ENCODE measurements around the gene SETBP1.

Gene SETBP1

DNA sequence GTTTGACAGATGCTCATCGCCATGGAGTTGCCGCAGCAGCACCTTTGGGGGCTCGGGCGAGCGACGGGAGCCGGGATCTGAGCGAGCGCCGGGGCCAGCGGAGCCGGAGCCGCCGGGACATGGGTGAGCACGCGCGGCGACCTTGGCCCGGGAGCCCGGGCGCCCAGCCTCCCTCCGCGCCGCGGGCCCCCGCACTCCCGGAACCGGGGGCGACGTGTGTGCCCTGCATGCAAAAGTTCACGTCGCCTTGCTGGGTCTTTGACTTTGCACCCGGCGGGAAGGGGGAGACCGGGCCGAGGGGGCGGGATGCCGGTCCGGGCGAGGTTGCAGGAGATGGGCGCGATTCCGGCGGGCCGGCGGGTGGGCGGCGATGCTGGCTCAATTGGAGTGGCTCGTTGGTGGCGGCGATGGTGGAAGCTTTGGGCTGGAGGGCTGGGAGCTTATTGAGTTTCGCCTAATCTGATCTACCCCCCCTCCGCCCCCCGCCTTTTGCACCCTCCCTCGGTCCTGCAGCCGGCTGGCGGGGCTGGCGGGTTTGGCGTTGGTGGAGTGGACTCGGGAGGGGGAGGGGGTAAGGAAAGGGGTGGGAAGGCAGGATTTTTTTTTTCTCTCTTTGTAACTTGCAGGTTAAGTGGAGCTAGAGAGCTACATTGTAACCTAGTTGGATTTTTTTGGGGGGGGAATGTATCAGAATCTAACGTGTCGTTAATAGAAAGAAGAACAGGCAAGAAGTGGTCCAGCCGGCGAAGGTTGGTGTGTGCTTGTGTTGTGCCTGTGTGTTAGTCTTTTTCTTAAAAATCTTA lies at the start of gene SETBP1:
Gene SETBP1, plus strand, starts transcription at position 616 of the 803 bp plus-strand sequence. CDS start 20,459 bp downstream, outside the sequence.
- peak within 1 kb of the TSS; percentile 91 for H3K4me3 ChIP-seq (ENCODE audit: low read length)
- H3K9ac ChIP-seq (ENCODE audit: low read length), result peak within 1 kb of the TSS; percentile 88
- no peaks in the 10 kb centered on the region for H3K27me3 ChIP-seq (replicated peaks; ENCODE audit: control insufficient read depth, insufficient read depth, low read length)
- no peaks in the 10 kb centered on the region for H3K36me3 ChIP-seq (ENCODE audit: control insufficient read depth, insufficient read depth, low read length, severe bottlenecking)
- no peaks in the 10 kb centered on the region for H3K9me3 ChIP-seq (ENCODE audit: control insufficient read depth, low read length)
- peak; percentile 81 for DNase-seq (ENCODE audit: low read depth)
- peaks cover 23% of the 10 kb centered on the region for H3K4me1 ChIP-seq (ENCODE audit: control insufficient read depth, insufficient read depth, low read length)

DNA sequence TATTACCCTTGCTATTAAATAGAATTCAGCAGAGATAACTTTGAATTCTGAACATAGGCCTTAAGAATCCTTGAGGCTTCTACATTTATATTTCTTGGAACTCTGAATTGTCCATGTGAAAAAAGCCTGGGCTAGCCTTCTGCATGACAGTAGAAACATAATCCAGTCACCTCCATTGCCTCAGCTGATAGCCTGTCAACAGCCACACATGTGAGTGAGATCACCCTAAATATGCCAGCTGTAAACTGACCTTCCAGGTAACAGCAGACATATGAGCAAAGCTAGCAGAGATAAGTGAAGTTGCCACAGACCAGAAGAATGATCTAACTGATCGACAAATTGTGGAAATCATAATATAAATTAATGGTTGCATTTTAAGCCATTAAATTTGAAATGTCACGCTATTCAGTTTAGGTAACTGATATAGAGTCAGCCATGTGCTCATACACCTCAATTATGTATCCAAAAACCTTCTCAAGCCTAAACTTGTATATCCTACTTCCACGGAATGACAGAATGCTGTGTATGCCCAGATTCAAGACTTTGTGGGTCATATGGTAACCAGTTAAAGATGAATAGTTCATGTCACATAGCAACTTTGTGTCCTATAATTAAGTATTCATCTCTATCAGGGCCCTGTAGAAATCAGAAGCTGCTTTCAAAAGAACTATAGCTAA lies 48.1 kb upstream of the SETBP1 start:
- no peaks in the 10 kb centered on the region for H3K4me1 ChIP-seq (ENCODE audit: control insufficient read depth, insufficient read depth, low read length)
- H3K27me3 ChIP-seq (replicated peaks; ENCODE audit: control insufficient read depth, insufficient read depth, low read length), result no peaks in the 10 kb centered on the region
- DNase-seq (ENCODE audit: low read depth), result no peak
- H3K9me3 ChIP-seq (ENCODE audit: control insufficient read depth, low read length), result no peaks in the 10 kb centered on the region
- H3K4me3 ChIP-seq (ENCODE audit: low read length), result no peak overlapping the region
- H3K9ac ChIP-seq (ENCODE audit: low read length), result no peak overlapping the region
- H3K36me3 ChIP-seq (ENCODE audit: control insufficient read depth, insufficient read depth, low read length, severe bottlenecking), result no peaks in the 10 kb centered on the region

DNA sequence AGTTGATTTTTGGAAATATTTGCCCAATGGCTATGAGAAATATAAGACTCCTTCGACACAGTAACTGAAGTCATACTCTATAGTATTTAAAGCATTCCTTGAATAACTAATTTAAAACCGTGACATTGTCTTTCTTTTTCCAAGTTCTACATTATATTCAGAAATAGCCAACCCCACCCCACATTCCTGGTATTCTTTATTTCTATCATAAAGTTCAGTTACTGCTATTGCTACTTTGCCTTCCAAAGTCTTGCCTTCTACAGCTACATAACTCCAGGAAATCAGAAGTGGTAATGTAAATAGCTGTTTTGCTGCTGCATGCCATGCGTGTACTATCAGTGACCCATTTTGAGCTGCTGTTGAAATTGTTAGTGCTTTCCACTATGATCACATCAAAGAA lies 45.1 kb upstream of the SETBP1 start:
- H3K9ac ChIP-seq (ENCODE audit: low read length), result no peak overlapping the region
- H3K36me3 ChIP-seq (ENCODE audit: control insufficient read depth, insufficient read depth, low read length, severe bottlenecking), result no peaks in the 10 kb centered on the region
- no peaks in the 10 kb centered on the region for H3K9me3 ChIP-seq (ENCODE audit: control insufficient read depth, low read length)
- no peak overlapping the region for H3K4me3 ChIP-seq (ENCODE audit: low read length)
- H3K4me1 ChIP-seq (ENCODE audit: control insufficient read depth, insufficient read depth, low read length), result no peaks in the 10 kb centered on the region
- DNase-seq (ENCODE audit: low read depth), result peak; percentile 55
- no peaks in the 10 kb centered on the region for H3K27me3 ChIP-seq (replicated peaks; ENCODE audit: control insufficient read depth, insufficient read depth, low read length)

DNA sequence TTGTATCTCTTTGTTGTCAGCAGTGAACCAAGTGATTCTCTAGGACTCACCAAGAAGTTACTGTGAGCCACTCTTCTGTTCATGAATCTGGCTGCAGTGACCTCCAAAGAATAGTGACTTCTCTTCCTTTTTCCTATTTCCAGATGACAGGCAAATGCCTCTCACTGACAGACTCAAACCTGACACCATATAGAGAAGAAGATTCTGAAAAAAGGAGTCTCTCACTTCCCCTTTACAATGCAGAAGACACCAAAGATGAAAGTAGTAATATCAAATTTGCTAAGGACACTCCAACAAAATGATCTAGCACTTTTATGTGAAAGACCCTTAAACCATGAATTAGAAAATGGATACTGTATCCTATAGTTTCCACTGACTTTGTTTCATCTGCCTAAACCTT lies 44.4 kb upstream of the SETBP1 start:
- H3K4me1 ChIP-seq (ENCODE audit: control insufficient read depth, insufficient read depth, low read length), result no peaks in the 10 kb centered on the region
- no peaks in the 10 kb centered on the region for H3K9me3 ChIP-seq (ENCODE audit: control insufficient read depth, low read length)
- H3K27me3 ChIP-seq (replicated peaks; ENCODE audit: control insufficient read depth, insufficient read depth, low read length), result no peaks in the 10 kb centered on the region
- DNase-seq (ENCODE audit: low read depth), result no peak
- H3K9ac ChIP-seq (ENCODE audit: low read length), result no peak overlapping the region
- no peaks in the 10 kb centered on the region for H3K36me3 ChIP-seq (ENCODE audit: control insufficient read depth, insufficient read depth, low read length, severe bottlenecking)
- H3K4me3 ChIP-seq (ENCODE audit: low read length), result no peak overlapping the region

DNA sequence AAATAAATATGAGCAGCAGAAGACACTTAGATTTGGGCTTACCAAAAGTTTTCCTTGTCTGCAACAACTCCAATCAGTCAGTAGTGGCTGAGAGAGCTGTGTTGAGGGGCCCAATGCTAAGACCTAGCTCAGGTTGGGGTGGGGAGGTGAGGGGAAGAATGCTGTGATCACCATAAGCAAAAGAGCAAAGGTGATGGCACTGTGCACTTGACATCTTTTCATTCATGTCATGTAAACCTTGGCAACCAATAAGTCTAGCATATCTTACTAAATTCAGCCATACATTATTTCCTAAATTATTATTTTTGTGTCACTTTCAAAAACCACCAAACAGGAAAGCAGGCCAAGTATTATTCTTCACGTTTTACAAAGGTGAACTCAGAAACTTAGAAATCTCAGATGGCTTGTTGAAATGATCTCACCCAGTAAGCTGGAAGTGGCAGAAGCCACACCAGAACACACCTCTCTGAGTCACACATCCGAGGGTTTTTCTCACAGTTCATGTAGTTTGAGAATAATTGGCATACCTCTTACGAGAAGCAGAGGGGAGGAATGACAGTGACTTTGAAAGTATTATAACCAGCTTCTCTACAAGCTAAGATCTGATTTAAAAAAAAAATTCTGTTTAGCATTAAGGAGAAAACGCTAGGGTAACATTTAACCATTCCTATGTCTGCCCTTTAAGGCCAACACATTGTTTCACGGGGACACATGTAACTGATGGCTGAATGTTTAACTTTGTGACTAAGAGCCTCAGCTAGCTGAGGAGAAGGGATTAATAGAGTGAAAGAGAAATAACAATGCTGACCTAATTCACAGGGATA lies 43.3 kb upstream of the SETBP1 start:
- Histone ChIP-seq H3K36me3 (ENCODE audit: control insufficient read depth, insufficient read depth, low read length, severe bottlenecking) (no peaks in the 10 kb centered on the region), H3K4me3 (ENCODE audit: low read length) (no peak overlapping the region), H3K9me3 (ENCODE audit: control insufficient read depth, low read length) (no peaks in the 10 kb centered on the region), H3K27me3 (replicated peaks; ENCODE audit: control insufficient read depth, insufficient read depth, low read length) (no peaks in the 10 kb centered on the region), H3K4me1 (ENCODE audit: control insufficient read depth, insufficient read depth, low read length) (no peaks in the 10 kb centered on the region), H3K9ac (ENCODE audit: low read length) (no peak overlapping the region)
- peak; percentile 32 for DNase-seq (ENCODE audit: low read depth)

DNA sequence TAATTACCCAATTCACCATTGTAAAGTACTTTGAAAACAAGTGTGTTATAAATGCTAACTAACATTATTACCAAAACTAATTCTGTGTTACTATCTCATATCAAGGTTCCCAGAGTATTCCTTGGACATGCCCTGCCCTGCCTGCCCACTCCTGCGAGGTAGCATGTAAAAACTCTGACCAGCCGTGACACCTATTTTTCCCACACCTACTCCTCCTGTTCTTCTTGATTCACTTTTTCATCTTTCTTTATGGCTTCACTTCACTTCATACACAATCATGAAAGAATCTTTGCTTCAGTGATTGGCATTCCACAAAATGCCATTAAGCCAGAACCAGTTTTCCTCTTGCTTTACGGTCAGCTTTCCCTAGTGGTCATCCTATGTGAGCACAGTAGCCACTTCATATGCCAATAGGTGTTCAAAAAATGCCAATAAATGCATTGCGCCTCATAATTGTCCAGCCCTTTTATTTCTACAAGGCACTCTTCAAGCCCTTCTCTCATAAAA lies 42.6 kb upstream of the SETBP1 start:
- H3K27me3 ChIP-seq (replicated peaks; ENCODE audit: control insufficient read depth, insufficient read depth, low read length), result no peaks in the 10 kb centered on the region

DNA sequence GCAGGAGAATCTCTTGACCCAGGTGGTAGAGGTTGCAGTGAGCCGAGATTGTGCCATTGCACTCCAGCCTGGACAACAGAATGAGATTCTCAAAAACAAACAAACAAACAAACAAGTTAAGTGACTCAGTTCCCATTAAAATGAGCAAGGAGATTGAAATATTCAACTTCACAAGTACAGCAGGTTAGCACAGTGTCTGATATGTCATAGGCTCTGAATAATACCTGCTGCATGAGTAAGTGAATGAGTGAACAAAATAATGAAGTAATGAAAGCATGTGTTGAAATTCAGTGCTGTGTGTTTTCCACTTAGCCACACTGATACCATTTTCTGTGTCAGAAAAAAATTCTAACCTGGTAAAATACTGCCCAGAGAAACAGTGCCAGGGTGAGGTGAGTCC lies 41.9 kb upstream of the SETBP1 start:
- Histone ChIP-seq H3K9ac (ENCODE audit: low read length) (no peak overlapping the region), H3K4me3 (ENCODE audit: low read length) (no peak overlapping the region), H3K36me3 (ENCODE audit: control insufficient read depth, insufficient read depth, low read length, severe bottlenecking) (no peaks in the 10 kb centered on the region), H3K4me1 (ENCODE audit: control insufficient read depth, insufficient read depth, low read length) (no peaks in the 10 kb centered on the region), H3K9me3 (ENCODE audit: control insufficient read depth, low read length) (no peaks in the 10 kb centered on the region), H3K27me3 (replicated peaks; ENCODE audit: control insufficient read depth, insufficient read depth, low read length) (no peaks in the 10 kb centered on the region)
- DNase-seq (ENCODE audit: low read depth), result no peak

More for the DNA sequence above, 42.6 kb upstream of the SETBP1 start:
- Histone ChIP-seq H3K36me3 (ENCODE audit: control insufficient read depth, insufficient read depth, low read length, severe bottlenecking) (no peaks in the 10 kb centered on the region), H3K9ac (ENCODE audit: low read length) (no peak overlapping the region), H3K4me3 (ENCODE audit: low read length) (no peak overlapping the region), H3K9me3 (ENCODE audit: control insufficient read depth, low read length) (no peaks in the 10 kb centered on the region), H3K4me1 (ENCODE audit: control insufficient read depth, insufficient read depth, low read length) (no peaks in the 10 kb centered on the region)
- no peak for DNase-seq (ENCODE audit: low read depth)

DNA sequence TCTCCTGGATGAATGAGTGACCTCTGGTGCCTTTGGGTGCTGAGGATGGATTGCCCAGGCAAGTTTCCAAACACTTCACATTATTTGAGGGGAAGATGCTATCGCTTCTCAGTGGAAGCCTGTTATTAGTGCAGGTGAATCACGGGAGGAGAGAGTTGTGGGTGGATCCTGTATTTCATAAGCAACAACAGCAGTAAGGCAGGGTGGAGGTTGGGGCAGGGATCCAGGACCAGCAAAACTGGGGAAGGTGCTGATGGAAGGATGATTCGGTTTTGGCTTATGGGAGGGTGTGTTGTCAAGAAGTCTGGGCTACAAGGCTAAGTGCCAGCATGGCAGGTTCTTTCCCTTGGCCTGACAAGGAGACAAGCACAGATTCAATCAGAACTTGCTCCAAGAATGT lies 37.7 kb upstream of the SETBP1 start:
- no peaks in the 10 kb centered on the region for H3K9me3 ChIP-seq (ENCODE audit: control insufficient read depth, low read length)
- H3K4me3 ChIP-seq (ENCODE audit: low read length), result no peak overlapping the region
- H3K9ac ChIP-seq (ENCODE audit: low read length), result no peak overlapping the region
- no peaks in the 10 kb centered on the region for H3K36me3 ChIP-seq (ENCODE audit: control insufficient read depth, insufficient read depth, low read length, severe bottlenecking)
- DNase-seq (ENCODE audit: low read depth), result no peak
- peaks cover under 1% of the 10 kb centered on the region for H3K4me1 ChIP-seq (ENCODE audit: control insufficient read depth, insufficient read depth, low read length)
- H3K27me3 ChIP-seq (replicated peaks; ENCODE audit: control insufficient read depth, insufficient read depth, low read length), result no peaks in the 10 kb centered on the region

DNA sequence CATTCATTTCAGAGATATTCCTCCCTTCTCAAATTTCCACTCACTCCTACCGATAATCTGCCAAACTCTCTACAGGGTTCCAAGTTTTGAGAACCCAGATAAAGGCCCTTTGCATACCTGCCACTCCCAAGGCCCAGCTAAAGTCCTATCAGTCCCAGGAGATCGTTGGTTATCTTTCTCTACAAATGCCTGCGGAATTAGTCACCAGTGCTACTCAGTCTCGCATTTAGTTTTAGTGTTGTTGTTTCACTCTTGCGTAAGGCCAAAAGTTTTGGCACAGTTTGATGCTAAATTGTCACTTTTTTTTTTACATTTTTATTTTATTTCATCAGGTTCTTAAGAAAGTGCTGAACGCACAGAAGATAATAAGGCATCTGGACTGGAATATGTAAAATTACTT lies 29.2 kb upstream of the SETBP1 start:
- H3K27me3 ChIP-seq (replicated peaks; ENCODE audit: control insufficient read depth, insufficient read depth, low read length), result no peaks in the 10 kb centered on the region
- H3K9me3 ChIP-seq (ENCODE audit: control insufficient read depth, low read length), result no peaks in the 10 kb centered on the region
- no peak overlapping the region for H3K9ac ChIP-seq (ENCODE audit: low read length)
- no peak overlapping the region for H3K4me3 ChIP-seq (ENCODE audit: low read length)
- peak; percentile 87 for DNase-seq (ENCODE audit: low read depth)
- H3K36me3 ChIP-seq (ENCODE audit: control insufficient read depth, insufficient read depth, low read length, severe bottlenecking), result no peaks in the 10 kb centered on the region
- H3K4me1 ChIP-seq (ENCODE audit: control insufficient read depth, insufficient read depth, low read length), result peaks cover 44% of the 10 kb centered on the region

DNA sequence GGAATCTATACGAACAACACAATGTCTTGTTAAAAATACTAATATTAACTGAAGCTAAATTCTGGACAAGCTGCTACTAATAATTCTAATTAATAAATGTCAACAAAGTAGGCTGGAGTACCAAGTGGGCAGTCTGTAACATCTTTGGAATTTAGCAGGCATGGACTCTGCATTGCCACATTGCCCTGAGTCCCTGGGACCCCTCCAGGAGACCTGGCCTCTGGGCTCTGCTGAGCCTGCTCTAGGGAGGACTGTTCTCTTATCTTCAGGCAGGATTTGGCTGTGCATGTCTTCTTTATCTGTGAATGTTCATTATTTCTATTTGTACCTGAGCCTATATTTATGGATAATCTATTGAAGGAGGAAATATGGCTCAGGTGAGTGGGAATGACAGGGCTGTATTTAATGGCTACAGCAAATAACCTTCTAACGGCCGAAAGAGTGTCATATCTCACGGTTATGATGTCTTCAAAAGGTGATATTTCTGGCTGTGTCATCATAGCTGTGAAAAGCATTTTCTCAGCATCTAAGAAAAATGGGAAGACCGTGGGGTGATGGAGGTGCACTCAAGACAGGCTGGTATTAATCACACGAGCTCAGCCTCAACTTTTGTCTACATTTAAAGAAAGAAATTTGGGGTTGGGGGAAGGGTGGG lies 28.6 kb upstream of the SETBP1 start:
- DNase-seq (ENCODE audit: low read depth), result peak; percentile 19
- H3K4me1 ChIP-seq (ENCODE audit: control insufficient read depth, insufficient read depth, low read length), result peaks cover 44% of the 10 kb centered on the region
- no peaks in the 10 kb centered on the region for H3K9me3 ChIP-seq (ENCODE audit: control insufficient read depth, low read length)
- H3K36me3 ChIP-seq (ENCODE audit: control insufficient read depth, insufficient read depth, low read length, severe bottlenecking), result no peaks in the 10 kb centered on the region
- no peaks in the 10 kb centered on the region for H3K27me3 ChIP-seq (replicated peaks; ENCODE audit: control insufficient read depth, insufficient read depth, low read length)
- no peak overlapping the region for H3K4me3 ChIP-seq (ENCODE audit: low read length)
- H3K9ac ChIP-seq (ENCODE audit: low read length), result peak overlapping the region; percentile 20

Data from adipocyte (in vitro differentiated cells).